Nephron progenitor cell (in vitro differentiated cells): ENCODE data around the gene ADRB2.

Experiments used
- DNase-seq: peaks from one replicate; pipeline ENCODE4 v3.0.0; 2021
- H3K27ac Mint-ChIP-seq: 2 replicates; pipeline ENCODE4 v1.8.0; 2021; ENCODE audit warnings: mild to moderate bottlenecking, moderate library complexity, mixed read lengths
- H3K27me3 Mint-ChIP-seq: 2 replicates; pipeline ENCODE4 v1.8.0; 2021; ENCODE audit warnings: mild to moderate bottlenecking, low read depth, mixed read lengths; ENCODE audit not compliant: poor library complexity
- H3K36me3 Mint-ChIP-seq: 2 replicates; pipeline ENCODE4 v1.8.0; 2021; ENCODE audit warnings: low read depth, mixed read lengths
- H3K4me1 Mint-ChIP-seq: 2 replicates; pipeline ENCODE4 v1.8.0; 2021; ENCODE audit warnings: mixed read lengths
- H3K4me3 Mint-ChIP-seq: 2 replicates; pipeline ENCODE4 v1.8.0; 2021; ENCODE audit warnings: mild to moderate bottlenecking, moderate library complexity, mixed read lengths
- H3K9me3 Mint-ChIP-seq: 2 replicates; pipeline ENCODE4 v1.8.0; 2021; ENCODE audit warnings: mild to moderate bottlenecking, moderate library complexity, mixed read lengths
- CTCF ChIP-seq: fragments of 200-600 bp; sonication (generic); IDR thresholded peaks from 2 replicates; pipeline ENCODE4 v1.5.0; 2021; ENCODE audit warnings: antibody characterized with exemption

Gene ADRB2

GRCh38 chr5:148807851-148808250 is 18.6 kb upstream of the ADRB2 start:
- no peak overlapping the region for H3K27ac Mint-ChIP-seq
- DNase-seq, result no peak
- no peak for TF ChIP-seq CTCF

GRCh38 chr5:148808864-148809642 is 17.4 kb upstream of the ADRB2 start:
- Mint-ChIP-seq H3K4me1 (peaks cover 38% of the 10 kb centered on the region), H3K27ac (no peak overlapping the region), H3K27me3 (peaks cover 7% of the 10 kb centered on the region), H3K4me3 (no peak overlapping the region), H3K36me3 (no peaks in the 10 kb centered on the region), H3K9me3 (no peaks in the 10 kb centered on the region)
- no peak for TF ChIP-seq CTCF
- DNase-seq, result peak; percentile 26

More at GRCh38 chr5:148807851-148808250, 18.6 kb upstream of the ADRB2 start:
- Mint-ChIP-seq H3K9me3 (no peaks in the 10 kb centered on the region), H3K36me3 (no peaks in the 10 kb centered on the region), H3K4me3 (no peak overlapping the region), H3K27me3 (peaks cover 8% of the 10 kb centered on the region), H3K4me1 (peaks cover 38% of the 10 kb centered on the region)

GRCh38 chr5:148809781-148810524 is 16.5 kb upstream of the ADRB2 start:
- DNase-seq, result no peak
- Mint-ChIP-seq H3K27ac (no peak overlapping the region), H3K4me1 (peaks cover 38% of the 10 kb centered on the region), H3K27me3 (peaks cover 5% of the 10 kb centered on the region), H3K36me3 (no peaks in the 10 kb centered on the region), H3K9me3 (no peaks in the 10 kb centered on the region), H3K4me3 (no peak overlapping the region)
- TF ChIP-seq CTCF, result no peak

GRCh38 chr5:148810823-148811222 is 15.6 kb upstream of the ADRB2 start:
- no peaks in the 10 kb centered on the region for H3K36me3 Mint-ChIP-seq
- no peak for DNase-seq
- H3K4me3 Mint-ChIP-seq, result no peak overlapping the region
- no peak overlapping the region for H3K27ac Mint-ChIP-seq
- H3K4me1 Mint-ChIP-seq, result peaks cover 35% of the 10 kb centered on the region
- no peak for TF ChIP-seq CTCF
- H3K27me3 Mint-ChIP-seq, result peaks cover 5% of the 10 kb centered on the region
- no peaks in the 10 kb centered on the region for H3K9me3 Mint-ChIP-seq

- Mint-ChIP-seq H3K36me3 (no peaks in the 10 kb centered on the region), H3K27me3 (peaks cover 5% of the 10 kb centered on the region), H3K4me1 (peaks cover 33% of the 10 kb centered on the region), H3K27ac (no peak overlapping the region), H3K9me3 (no peaks in the 10 kb centered on the region), H3K4me3 (no peak overlapping the region)
- DNase-seq, result no peak
- no peak for TF ChIP-seq CTCF
Observed at GRCh38 chr5:148811756-148812155, 14.7 kb upstream of the ADRB2 start.
